HG02642 (cell line): ENCODE measurements around the gene CLIC4.
A peak's percentile ranks its signal among the peaks of the same experiment; 100 is the strongest.
"Not testable (repeated sequence)": the region's sequence is repeated elsewhere in the genome, so short reads cannot be mapped to it uniquely, and the experiment has no call there.

Experiments used
- ATAC-seq: cut with Tn5 transposase; IDR thresholded peaks from one replicate; pipeline ENCODE4 v1.9.1; 2021; ENCODE audit warnings: mild to moderate bottlenecking; ENCODE audit not compliant: unreplicated experiment, poor library complexity

CLIC4 gene

GRCh38 chr1:24803220-24803619 lies 58.0 kb downstream of the CLIC4 start:
- ATAC-seq: no peak

- no peak for ATAC-seq
Observed at GRCh38 chr1:24803987-24804530, 58.8 kb downstream of the CLIC4 start.

- ATAC-seq: no peak
Observed at GRCh38 chr1:24805534-24806301, 60.5 kb downstream of the CLIC4 start.

GRCh38 chr1:24806588-24806987 lies 61.3 kb downstream of the CLIC4 start:
- ATAC-seq: no peak

- ATAC-seq: not testable (repeated sequence)
Observed at GRCh38 chr1:24811494-24811893, 66.2 kb downstream of the CLIC4 start.

- not testable (repeated sequence) for ATAC-seq
Observed at GRCh38 chr1:24820221-24820620, 75.0 kb downstream of the CLIC4 start.

GRCh38 chr1:24822887-24823286 lies 77.6 kb downstream of the CLIC4 start:
- no peak for ATAC-seq

GRCh38 chr1:24823486-24823885 lies 78.2 kb downstream of the CLIC4 start:
- not testable (repeated sequence) for ATAC-seq

GRCh38 chr1:24825174-24825573 lies 79.9 kb downstream of the CLIC4 start:
- ATAC-seq: no peak

- ATAC-seq: no peak
Observed at GRCh38 chr1:24826510-24826909, 81.3 kb downstream of the CLIC4 start.

- ATAC-seq: no peak
Observed at GRCh38 chr1:24827379-24828135, 82.3 kb downstream of the CLIC4 start.

GRCh38 chr1:24828183-24828886 lies 83.1 kb downstream of the CLIC4 start:
- no peak for ATAC-seq

GRCh38 chr1:24828887-24829192 lies 83.6 kb downstream of the CLIC4 start:
- no peak for ATAC-seq

- ATAC-seq: no peak
Observed at GRCh38 chr1:24830680-24831272, 85.5 kb downstream of the CLIC4 start.

GRCh38 chr1:24841593-24841992 lies 96.3 kb downstream of the CLIC4 start:
- ATAC-seq: no peak

- ATAC-seq: no peak
Observed at GRCh38 chr1:24846671-24847070, 101.4 kb downstream of the CLIC4 start.

GRCh38 chr1:24847995-24848881 lies 103.0 kb downstream of the CLIC4 start:
- peak; percentile 90 for ATAC-seq

- no peak for ATAC-seq
Observed at GRCh38 chr1:24849672-24850295, 104.5 kb downstream of the CLIC4 start.

GRCh38 chr1:24850328-24850920 lies 105.2 kb downstream of the CLIC4 start:
- no peak for ATAC-seq
